HepG2 (cell line): Measurements from ENCODE around the gene CACNA1I. TPM values are rescaled to one million over a fixed set of nuclear protein-coding genes. Genes with fewer than 3 reads are reported as not detected.

Source experiments
- HBP1 ChIP-seq: IDR thresholded peaks from 2 replicates; pipeline ENCODE4 v1.6.1; 2016; ENCODE audit warnings: low read depth, control low read depth
- IRF9 ChIP-seq: sonication (generic); formaldehyde crosslinking; IDR thresholded peaks from 2 replicates; pipeline ENCODE4 v1.8.0; 2022; ENCODE audit warnings: missing genetic modification reagents, mild to moderate bottlenecking, borderline replicate concordance
- JUNB ChIP-seq: sonication (generic); formaldehyde crosslinking; IDR thresholded peaks from 2 replicates; pipeline ENCODE4 v1.8.0; 2022; ENCODE audit warnings: missing genetic modification reagents, mild to moderate bottlenecking, borderline replicate concordance
- KDM1A ChIP-seq: IDR thresholded peaks from 2 replicates; pipeline ENCODE4 v1.6.1; 2016; ENCODE audit warnings: missing compliant biosample characterization
- MYC ChIP-seq: sonication (generic); formaldehyde crosslinking; IDR thresholded peaks from 2 replicates; pipeline ENCODE4 v1.9.0; 2021; ENCODE audit warnings: missing genetic modification reagents, borderline replicate concordance
- PAXIP1 ChIP-seq: sonication (generic); formaldehyde crosslinking; conservative IDR thresholded peaks from 2 replicates; pipeline ENCODE4 v1.4.0; 2020; ENCODE audit warnings: mild to moderate bottlenecking, missing genetic modification reagents, moderate library complexity
- PLSCR1 ChIP-seq: sonication (generic); formaldehyde crosslinking; IDR thresholded peaks from 2 replicates; pipeline ENCODE4 v1.5.0; 2020; ENCODE audit warnings: missing genetic modification reagents, mild to moderate bottlenecking, borderline replicate concordance
- TGIF2 ChIP-seq: IDR thresholded peaks from 2 replicates; pipeline ENCODE4 v1.6.1; 2016; ENCODE audit warnings: control low read depth, missing compliant biosample characterization
- ZBTB38 ChIP-seq: sonication (generic); formaldehyde crosslinking; IDR thresholded peaks from 2 replicates; pipeline ENCODE4 v1.5.1; 2020; ENCODE audit warnings: mild to moderate bottlenecking, missing genetic modification reagents
- ZFP36L2 ChIP-seq: sonication (generic); formaldehyde crosslinking; IDR thresholded peaks from 2 replicates; pipeline ENCODE4 v1.4.0; 2020; ENCODE audit warnings: missing genetic modification reagents
- ZNF33B ChIP-seq: sonication (generic); formaldehyde crosslinking; IDR thresholded peaks from 2 replicates; pipeline ENCODE4 v1.5.1; 2020; ENCODE audit warnings: mild to moderate bottlenecking, missing genetic modification reagents
- ZNF709 ChIP-seq: sonication (generic); formaldehyde crosslinking; IDR thresholded peaks from 2 replicates; pipeline ENCODE4 v1.5.0; 2020; ENCODE audit warnings: mild to moderate bottlenecking, missing genetic modification reagents
- ZNF883 ChIP-seq: sonication (generic); formaldehyde crosslinking; IDR thresholded peaks from 2 replicates; pipeline ENCODE4 v1.5.1; 2020; ENCODE audit warnings: mild to moderate bottlenecking, missing genetic modification reagents; ENCODE audit errors: not compliant biosample characterization
- polyA plus RNA-seq, 8 experiments: library from polyadenylated mRNA; depleted of rRNA in 3 of 8; stranded (reverse) in 7 of 8; unstranded in 1 of 8; fragments of >200 nt; fragmentation: Illumina TruSeq in 4 of 8; extraction: Trizol in 4 of 8; gene quantifications; 2 replicates each; pipeline versions ENCODE4 v1.2.1 to v1.2.3, GENCODE V29; 2011 to 2016; ENCODE audit warnings: low read depth in 4 of 8, missing spikeins in 1 of 8, mixed read lengths in 1 of 8; ENCODE audit not compliant: insufficient read depth in 1 of 8
- total RNA-seq, 5 experiments: library from RNA; depleted of rRNA; stranded (reverse); fragments of >200 nt; fragmentation: Illumina TruSeq; extraction: Trizol; gene quantifications; 2 replicates each; pipeline ENCODE4 v1.2.3, GENCODE V29; 2016; ENCODE audit warnings: low read depth in 1 of 5
- TF ChIP-seq, protein P1 (sequence below): sonication (generic); formaldehyde crosslinking; IDR thresholded peaks from 2 replicates; pipeline ENCODE4 v1.4.0; 2020; ENCODE audit warnings: missing genetic modification reagents
- TF ChIP-seq, protein P2 (sequence below), 2 experiments: sonication (generic) in 1 of 2; formaldehyde crosslinking in 1 of 2; IDR thresholded peaks; 2 replicates each; pipeline versions ENCODE4 v1.4.0 to v1.6.1; 2018 to 2020; ENCODE audit warnings: missing genetic modification reagents in 2 of 2, borderline replicate concordance in 1 of 2, low read depth in 1 of 2, mild to moderate bottlenecking in 1 of 2, missing biosample characterization in 1 of 2

CACNA1I gene
- total and polyA plus RNA-seq, 2 of the 13 experiments (the other 11 are each of a cell fraction or from before 2014, with no cell fraction given) = not detected

GRCh38 chr22:39534591-39535356 is 35.8 kb upstream of the CACNA1I start (continued):
- TF ChIP-seq PLSCR1 (CRISPR knock-in tag) (no peak), KDM1A (CRISPR knock-in tag) (no peak), TGIF2 (CRISPR knock-in tag) (0 out of 2 replicates have a peak, but pooled peaks have one; percentile 42), ZNF709 (CRISPR knock-in tag) (0 out of 2 replicates have a peak, but pooled peaks have one; percentile 67), JUNB (no peak), ZNF33B (peak; percentile 30; the same call in 1 of the 2 replicates), HBP1 (CRISPR knock-in tag) (no peak), ZFP36L2 (0 out of 2 replicates have a peak, but pooled peaks have one; percentile 22), IRF9 (CRISPR knock-in tag) (no peak; the same call in 1 of the 2 replicates), MYC (CRISPR knock-in tag) (peak; percentile 17; the same call in 1 of the 2 replicates), ZBTB38 (CRISPR knock-in tag) (0 out of 2 replicates have a peak, but pooled peaks have one; percentile 43), ZNF883 (CRISPR knock-in tag) (no peak), PAXIP1 (CRISPR knock-in tag) (no peak)
- TF ChIP-seq, protein P1, sequence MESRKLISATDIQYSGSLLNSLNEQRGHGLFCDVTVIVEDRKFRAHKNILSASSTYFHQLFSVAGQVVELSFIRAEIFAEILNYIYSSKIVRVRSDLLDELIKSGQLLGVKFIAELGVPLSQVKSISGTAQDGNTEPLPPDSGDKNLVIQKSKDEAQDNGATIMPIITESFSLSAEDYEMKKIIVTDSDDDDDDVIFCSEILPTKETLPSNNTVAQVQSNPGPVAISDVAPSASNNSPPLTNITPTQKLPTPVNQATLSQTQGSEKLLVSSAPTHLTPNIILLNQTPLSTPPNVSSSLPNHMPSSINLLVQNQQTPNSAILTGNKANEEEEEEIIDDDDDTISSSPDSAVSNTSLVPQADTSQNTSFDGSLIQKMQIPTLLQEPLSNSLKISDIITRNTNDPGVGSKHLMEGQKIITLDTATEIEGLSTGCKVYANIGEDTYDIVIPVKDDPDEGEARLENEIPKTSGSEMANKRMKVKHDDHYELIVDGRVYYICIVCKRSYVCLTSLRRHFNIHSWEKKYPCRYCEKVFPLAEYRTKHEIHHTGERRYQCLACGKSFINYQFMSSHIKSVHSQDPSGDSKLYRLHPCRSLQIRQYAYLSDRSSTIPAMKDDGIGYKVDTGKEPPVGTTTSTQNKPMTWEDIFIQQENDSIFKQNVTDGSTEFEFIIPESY (CRISPR knock-in tag) = 0 out of 2 replicates have a peak, but pooled peaks have one; percentile 43
- TF ChIP-seq, protein P2, sequence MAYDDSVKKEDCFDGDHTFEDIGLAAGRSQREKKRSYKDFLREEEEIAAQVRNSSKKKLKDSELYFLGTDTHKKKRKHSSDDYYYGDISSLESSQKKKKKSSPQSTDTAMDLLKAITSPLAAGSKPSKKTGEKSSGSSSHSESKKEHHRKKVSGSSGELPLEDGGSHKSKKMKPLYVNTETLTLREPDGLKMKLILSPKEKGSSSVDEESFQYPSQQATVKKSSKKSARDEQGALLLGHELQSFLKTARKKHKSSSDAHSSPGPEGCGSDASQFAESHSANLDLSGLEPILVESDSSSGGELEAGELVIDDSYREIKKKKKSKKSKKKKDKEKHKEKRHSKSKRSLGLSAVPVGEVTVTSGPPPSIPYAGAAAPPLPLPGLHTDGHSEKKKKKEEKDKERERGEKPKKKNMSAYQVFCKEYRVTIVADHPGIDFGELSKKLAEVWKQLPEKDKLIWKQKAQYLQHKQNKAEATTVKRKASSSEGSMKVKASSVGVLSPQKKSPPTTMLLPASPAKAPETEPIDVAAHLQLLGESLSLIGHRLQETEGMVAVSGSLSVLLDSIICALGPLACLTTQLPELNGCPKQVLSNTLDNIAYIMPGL (CRISPR knock-in tag; IDR thresholded peaks at IDR 0.05; ENCODE audit: borderline replicate concordance in 1 of 2, low read depth in 1 of 2) = peak; percentile 83 to 85; a peak in 2 of 4 replicates
